IMR-90 (cell line): ENCODE results near the gene SCGB1C2.

Experiments used
- ELK1 ChIP-seq: fragments of 150-350 bp; IDR thresholded peaks from 2 replicates; pipeline ENCODE4 v1.6.1; 2016; ENCODE audit warnings: low read depth, mild to moderate bottlenecking, low read length, moderate library complexity, borderline replicate concordance
- MAFK ChIP-seq: IDR thresholded peaks from 2 replicates; pipeline ENCODE4 v1.6.1; 2012; ENCODE audit warnings: low read depth, low read length, improper control_type of control experiment
- RFX5 ChIP-seq: IDR thresholded peaks from 2 replicates; pipeline ENCODE4 v1.8.0; 2012; ENCODE audit warnings: low read depth, mild to moderate bottlenecking, low read length, moderate library complexity
- USF2 ChIP-seq: fragments of 150-350 bp; IDR thresholded peaks from 2 replicates; pipeline ENCODE4 v1.6.1; 2017; ENCODE audit warnings: mild to moderate bottlenecking, antibody characterized with exemption, low read length, low read depth
- TF ChIP-seq, protein P1 (sequence below): conservative IDR thresholded peaks from 2 replicates; pipeline ENCODE4 v1.5.1; 2012; ENCODE audit warnings: mild to moderate bottlenecking, low read depth, low read length, improper control_type of control experiment

DNA sequence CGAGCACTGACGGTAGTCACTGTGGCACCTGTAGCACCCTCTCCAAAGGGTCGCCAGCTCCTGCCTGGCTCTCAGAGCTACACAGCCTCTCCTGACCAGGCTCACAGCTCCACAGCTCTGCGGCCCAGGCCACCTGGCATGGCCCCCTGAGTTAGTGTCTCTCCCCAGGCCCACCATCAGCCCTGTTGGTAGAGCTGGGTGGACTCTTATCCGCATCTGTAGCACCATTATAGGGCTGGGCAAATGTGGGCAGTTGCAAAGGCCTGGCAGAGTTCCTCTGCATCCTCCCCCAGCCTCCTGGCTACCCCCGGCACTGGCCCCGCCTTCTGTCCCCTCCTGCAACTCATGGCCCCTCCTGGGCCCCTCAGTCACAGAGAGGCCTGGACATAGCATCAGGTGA, 18.2 kb downstream of the SCGB1C2 start:
- TF ChIP-seq, protein P1, sequence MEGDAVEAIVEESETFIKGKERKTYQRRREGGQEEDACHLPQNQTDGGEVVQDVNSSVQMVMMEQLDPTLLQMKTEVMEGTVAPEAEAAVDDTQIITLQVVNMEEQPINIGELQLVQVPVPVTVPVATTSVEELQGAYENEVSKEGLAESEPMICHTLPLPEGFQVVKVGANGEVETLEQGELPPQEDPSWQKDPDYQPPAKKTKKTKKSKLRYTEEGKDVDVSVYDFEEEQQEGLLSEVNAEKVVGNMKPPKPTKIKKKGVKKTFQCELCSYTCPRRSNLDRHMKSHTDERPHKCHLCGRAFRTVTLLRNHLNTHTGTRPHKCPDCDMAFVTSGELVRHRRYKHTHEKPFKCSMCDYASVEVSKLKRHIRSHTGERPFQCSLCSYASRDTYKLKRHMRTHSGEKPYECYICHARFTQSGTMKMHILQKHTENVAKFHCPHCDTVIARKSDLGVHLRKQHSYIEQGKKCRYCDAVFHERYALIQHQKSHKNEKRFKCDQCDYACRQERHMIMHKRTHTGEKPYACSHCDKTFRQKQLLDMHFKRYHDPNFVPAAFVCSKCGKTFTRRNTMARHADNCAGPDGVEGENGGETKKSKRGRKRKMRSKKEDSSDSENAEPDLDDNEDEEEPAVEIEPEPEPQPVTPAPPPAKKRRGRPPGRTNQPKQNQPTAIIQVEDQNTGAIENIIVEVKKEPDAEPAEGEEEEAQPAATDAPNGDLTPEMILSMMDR, result no peak
- TF ChIP-seq ELK1 (no peak), USF2 (no peak), RFX5 (no peak), MAFK (no peak)
